ENCODE measurements around the gene NDUFV3.

GRCh38 chr21:42929969-42930368 is 36.9 kb downstream of the NDUFV3 start:
- TF ChIP-seq CTCF (IDR thresholded peaks at IDR 0.05 in 4 of 5, conservative IDR thresholded peaks at IDR 0.05 in 1 of 5) = no peak
- no peak for TF ChIP-seq POLR2A (IDR thresholded peaks at IDR 0.05)
